Chondrocyte (in vitro differentiated cells): ENCODE data around the gene CTAG2. TPM values are rescaled to one million over a fixed set of nuclear protein-coding genes. Genes with fewer than 3 reads are reported as not detected.
"Not testable (repeated sequence)": the region's sequence is repeated elsewhere in the genome, so short reads cannot be mapped to it uniquely, and the experiment has no call there.

ENCODE experiments used
- DNase-seq: peaks from one replicate; pipeline ENCODE4 v3.0.0; 2021; ENCODE audit warnings: mixed read lengths, low spot score
- H3K27ac Mint-ChIP-seq: one replicate; pipeline ENCODE4 v1.8.0; 2021; ENCODE audit warnings: mild to moderate bottlenecking, moderate library complexity, mixed read lengths; ENCODE audit not compliant: unreplicated experiment
- H3K27me3 Mint-ChIP-seq: 2 replicates; pipeline ENCODE4 v1.8.0; 2021; ENCODE audit warnings: low read depth, mixed read lengths
- H3K36me3 Mint-ChIP-seq: 2 replicates; pipeline ENCODE4 v1.8.0; 2021; ENCODE audit warnings: low read depth, mixed read lengths
- H3K4me1 Mint-ChIP-seq: 2 replicates; pipeline ENCODE4 v1.8.0; 2021; ENCODE audit warnings: low read depth, mild to moderate bottlenecking, mixed read lengths
- H3K4me3 Mint-ChIP-seq: one replicate; pipeline ENCODE4 v1.8.0; 2021; ENCODE audit warnings: mild to moderate bottlenecking, moderate library complexity, mixed read lengths; ENCODE audit not compliant: unreplicated experiment
- H3K9me3 Mint-ChIP-seq: 2 replicates; pipeline ENCODE4 v1.8.0; 2021; ENCODE audit warnings: low read depth, mixed read lengths
- CTCF ChIP-seq: fragments of 200-600 bp; sonication (generic); IDR thresholded peaks from 2 replicates; pipeline ENCODE4 v1.5.0; 2021; ENCODE audit warnings: antibody characterized with exemption, mild to moderate bottlenecking, moderate library complexity
- long read RNA-seq: library from polyadenylated mRNA; stranded (forward); transcript quantifications from one replicate; pipeline ENCODE4 v2.0.0, GENCODE V29; 2021
- total RNA-seq: library from RNA; stranded (reverse); gene quantifications from 3 replicates; pipeline ENCODE4 v1.2.1, GENCODE V29; 2021

The CTAG2 gene
- not detected in 3 replicates for total RNA-seq
- long read RNA-seq = 0 reads

DNA sequence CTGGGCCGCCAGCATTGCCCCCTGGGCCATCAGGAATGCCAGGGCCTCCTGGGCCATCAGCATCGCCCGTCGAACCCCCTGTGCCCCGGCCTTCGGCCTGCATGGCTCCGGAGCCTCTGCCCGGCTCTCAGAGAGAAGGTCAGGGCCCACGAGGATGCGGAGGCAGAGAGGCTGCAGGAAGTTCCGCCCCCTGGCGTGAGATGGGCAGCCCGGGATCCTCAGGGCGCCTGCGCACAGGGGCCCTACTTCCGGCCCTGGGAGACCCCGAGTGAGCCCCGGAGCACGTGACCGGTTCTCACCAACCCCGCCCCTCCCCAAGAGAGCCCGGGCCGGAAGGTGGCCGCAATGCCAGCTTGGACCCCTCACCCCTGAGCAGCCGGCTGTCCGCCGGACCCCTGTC lies at the start of gene CTAG2:
Gene CTAG2, minus strand, starts transcription at position 167 of the 400 bp plus-strand sequence. Its CDS starts 64 bp downstream, at position 103.
- DNase-seq, H3K27ac Mint-ChIP-seq, H3K36me3 Mint-ChIP-seq, H3K4me3 Mint-ChIP-seq, H3K4me1 Mint-ChIP-seq, H3K27me3 Mint-ChIP-seq: not testable (repeated sequence)
- peaks cover 17% of the 10 kb centered on the region for H3K9me3 Mint-ChIP-seq

- no peak for TF ChIP-seq CTCF
- Mint-ChIP-seq H3K36me3 (peaks cover 2% of the 10 kb centered on the region), H3K27me3 (no peaks in the 10 kb centered on the region), H3K4me3 (no peak overlapping the region), H3K27ac (no peak overlapping the region), H3K9me3 (peaks cover 21% of the 10 kb centered on the region), H3K4me1 (peaks cover 7% of the 10 kb centered on the region)
- no peak for DNase-seq
Measured at GRCh38 chrX:154698630-154699248, 45.4 kb upstream of the CTAG2 start.

DNA sequence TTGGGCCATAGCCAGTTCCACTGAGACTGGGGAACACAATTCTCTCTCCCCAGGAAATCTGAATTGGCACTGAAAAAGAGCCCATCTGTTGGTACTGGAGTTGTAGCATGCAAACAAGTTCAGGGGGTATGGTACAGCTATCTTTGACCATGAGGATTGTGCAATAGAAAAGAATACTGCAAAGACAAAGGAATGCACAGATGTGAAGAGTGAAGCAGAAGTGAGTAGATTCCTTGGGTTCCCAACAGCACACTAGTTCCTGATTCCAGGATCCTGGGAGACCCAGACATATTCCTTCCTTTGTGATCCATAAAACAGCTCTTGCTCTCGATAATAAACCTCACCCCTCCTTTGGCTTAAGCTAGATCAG lies 43.3 kb upstream of the CTAG2 start:
- no peak for DNase-seq
- peaks cover 7% of the 10 kb centered on the region for H3K4me1 Mint-ChIP-seq

DNA sequence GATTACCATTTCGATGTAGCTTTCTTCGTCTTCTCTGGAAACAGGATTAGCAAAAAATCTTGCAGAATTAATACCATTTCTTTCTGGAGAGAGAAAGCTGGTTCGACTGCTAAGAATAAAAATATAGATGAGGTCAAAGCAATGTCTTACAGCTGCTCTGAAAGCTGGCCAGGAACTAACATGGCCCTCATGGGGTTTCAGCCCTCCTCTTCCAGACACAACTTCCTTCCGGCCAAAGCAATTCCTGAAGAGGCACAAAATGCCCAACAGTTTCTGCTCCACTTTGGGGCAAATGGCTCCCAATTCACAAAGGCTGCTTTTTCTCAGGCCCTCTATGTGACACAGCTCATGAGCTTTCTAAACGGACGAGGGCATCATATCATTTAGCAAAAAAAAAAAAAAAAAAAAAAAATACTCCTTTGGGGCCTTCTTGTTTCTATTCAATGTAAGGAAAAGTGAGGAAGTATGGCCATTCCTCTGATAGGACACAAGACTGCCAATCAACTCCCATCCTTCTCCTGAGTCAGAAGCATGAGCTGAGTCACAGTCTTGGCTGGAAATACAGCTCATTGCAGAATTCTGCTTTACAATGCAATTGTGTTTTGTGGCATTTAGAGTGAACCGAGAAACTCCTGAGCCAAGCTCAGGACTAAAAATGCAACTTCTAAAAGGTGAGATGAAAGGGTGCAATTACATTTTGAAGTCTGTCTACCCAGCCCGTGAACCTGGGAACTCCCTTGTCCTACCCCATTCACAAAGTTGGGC lies 42.7 kb upstream of the CTAG2 start:
- H3K27ac Mint-ChIP-seq = peak overlapping the region; percentile 38
- H3K4me3 Mint-ChIP-seq = no peak overlapping the region
- TF ChIP-seq CTCF = no peak
- peaks cover 22% of the 10 kb centered on the region for H3K9me3 Mint-ChIP-seq
- DNase-seq = no peak
- H3K36me3 Mint-ChIP-seq = peaks cover 6% of the 10 kb centered on the region
- no peaks in the 10 kb centered on the region for H3K27me3 Mint-ChIP-seq
- peaks cover 7% of the 10 kb centered on the region for H3K4me1 Mint-ChIP-seq

More for the DNA sequence above, 43.3 kb upstream of the CTAG2 start:
- Mint-ChIP-seq H3K4me3 (no peak overlapping the region), H3K27ac (no peak overlapping the region), H3K9me3 (peaks cover 19% of the 10 kb centered on the region), H3K36me3 (peaks cover 5% of the 10 kb centered on the region), H3K27me3 (no peaks in the 10 kb centered on the region)
- no peak for TF ChIP-seq CTCF

GRCh38 chrX:154693394-154693793 lies 40.0 kb upstream of the CTAG2 start:
- Mint-ChIP-seq H3K4me3 (no peak overlapping the region), H3K4me1 (peaks cover 7% of the 10 kb centered on the region), H3K36me3 (peaks cover 9% of the 10 kb centered on the region), H3K27ac (no peak overlapping the region), H3K9me3 (peaks cover 28% of the 10 kb centered on the region), H3K27me3 (no peaks in the 10 kb centered on the region)
- DNase-seq = no peak
- TF ChIP-seq CTCF = no peak

GRCh38 chrX:154690438-154690837 lies 37.1 kb upstream of the CTAG2 start:
- not testable (repeated sequence) for H3K27me3 Mint-ChIP-seq, H3K27ac Mint-ChIP-seq, DNase-seq, H3K4me1 Mint-ChIP-seq, H3K4me3 Mint-ChIP-seq
- peaks cover 13% of the 10 kb centered on the region for H3K36me3 Mint-ChIP-seq
- peaks cover 27% of the 10 kb centered on the region for H3K9me3 Mint-ChIP-seq

- not testable (repeated sequence) for H3K4me1 Mint-ChIP-seq, H3K36me3 Mint-ChIP-seq, H3K27ac Mint-ChIP-seq, H3K27me3 Mint-ChIP-seq, DNase-seq, H3K4me3 Mint-ChIP-seq
- H3K9me3 Mint-ChIP-seq = peaks cover 43% of the 10 kb centered on the region
Measured at GRCh38 chrX:154672084-154672483, 18.7 kb upstream of the CTAG2 start.

DNA sequence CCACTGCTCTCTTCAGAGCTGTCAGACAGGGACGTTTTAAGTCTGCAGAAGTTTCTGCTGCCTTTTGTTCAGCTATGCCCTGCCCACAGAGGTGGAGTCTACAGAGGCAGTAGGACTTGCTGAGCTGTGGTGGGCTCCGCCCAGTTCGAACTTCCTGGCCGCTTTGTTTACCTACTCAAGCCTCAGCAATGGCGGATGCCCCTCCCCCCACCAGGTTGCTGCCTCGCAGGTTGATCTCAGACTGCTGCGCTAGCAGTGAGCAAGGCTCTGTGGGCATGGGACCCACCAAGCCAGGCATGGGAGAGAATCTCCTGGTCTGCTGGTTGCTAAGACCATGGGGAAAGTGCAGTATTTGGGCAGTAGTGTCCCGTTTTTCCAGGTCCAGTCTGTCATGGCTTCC lies 17.5 kb upstream of the CTAG2 start:
- not testable (repeated sequence) for H3K27ac Mint-ChIP-seq, H3K4me3 Mint-ChIP-seq
- peaks cover 10% of the 10 kb centered on the region for H3K36me3 Mint-ChIP-seq

More for the DNA sequence above, 17.5 kb upstream of the CTAG2 start:
- not testable (repeated sequence) for H3K4me1 Mint-ChIP-seq, H3K27me3 Mint-ChIP-seq, DNase-seq
- peaks cover 48% of the 10 kb centered on the region for H3K9me3 Mint-ChIP-seq
